NOMO-1 (cell line): ENCODE data around the gene SLC25A11.
"Not testable (repeated sequence)": the region's sequence is repeated elsewhere in the genome, so short reads cannot be mapped to it uniquely, and the experiment has no call there.

ENCODE experiments used
- DNase-seq, 2 experiments: peaks; one replicate each; lab custom pipeline; 2025; ENCODE audit not compliant: unreplicated experiment in 2 of 2; lab: John Stamatoyannopoulos, UW

Gene SLC25A11

GRCh38 chr17:4945944-4946280 is 6.1 kb upstream of the SLC25A11 start:
- DNase-seq = no peak

DNA sequence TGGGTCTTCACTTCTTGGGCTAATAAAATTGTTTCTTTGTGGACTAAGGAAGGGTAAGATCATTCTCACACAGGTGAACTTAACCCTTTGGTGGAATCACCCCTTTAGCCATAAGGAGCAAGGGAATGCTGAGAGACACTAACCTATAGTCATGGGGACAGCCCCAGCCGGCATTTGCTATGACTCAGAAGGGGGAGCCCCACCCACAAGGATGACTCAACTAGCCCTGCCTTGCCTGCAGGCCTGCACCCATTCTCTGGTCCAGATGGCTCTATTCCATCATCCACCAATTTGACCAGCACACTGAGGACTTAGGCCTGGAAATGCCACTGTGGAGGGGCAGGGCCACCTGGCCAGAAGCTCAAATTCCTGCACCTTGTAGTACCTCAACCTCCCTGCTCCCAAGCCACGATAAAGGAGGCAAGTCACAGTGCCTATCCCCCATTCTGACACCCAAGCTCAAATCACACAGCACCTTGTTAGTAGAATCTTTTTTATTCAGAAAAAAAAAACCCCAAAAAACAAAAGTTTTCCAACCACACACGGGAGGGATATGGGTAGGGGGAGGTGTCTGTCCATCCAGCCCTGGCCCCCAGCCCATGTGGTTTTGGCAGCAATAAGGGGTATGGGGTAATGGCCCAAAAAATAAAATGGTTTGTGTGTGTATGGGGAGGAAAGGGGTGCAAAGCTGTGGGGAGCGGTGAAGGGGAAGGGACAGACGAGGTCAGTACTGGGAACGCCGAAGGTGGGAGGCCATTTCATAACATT is 5.5 kb upstream of the SLC25A11 start:
- DNase-seq = peak; percentile 79 to 81

- no peak for DNase-seq
Observed at GRCh38 chr17:4944554-4945175, 4.8 kb upstream of the SLC25A11 start.

GRCh38 chr17:4944163-4944553 is 4.3 kb upstream of the SLC25A11 start:
- peak; percentile 84 to 89 for DNase-seq

- DNase-seq = no peak
Observed at GRCh38 chr17:4942760-4943508, 3.1 kb upstream of the SLC25A11 start.

DNA sequence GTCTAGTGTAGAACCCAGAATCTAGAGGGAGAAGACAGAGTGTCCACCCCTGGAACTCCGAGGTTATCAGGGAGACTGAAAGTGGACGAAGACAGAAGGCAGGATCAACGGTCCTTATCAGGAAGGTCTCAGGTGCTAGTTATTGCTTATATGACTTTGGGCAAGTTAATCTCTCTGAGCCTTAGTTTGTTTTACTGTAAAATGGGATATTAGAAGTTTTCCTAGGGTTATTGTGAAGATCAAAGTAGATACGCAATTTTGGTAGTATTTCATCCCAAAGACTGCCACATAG is 1.4 kb upstream of the SLC25A11 start:
- no peak for DNase-seq

GRCh38 chr17:4940555-4941318 is 891 bp upstream of the SLC25A11 start:
- no peak for DNase-seq

DNA sequence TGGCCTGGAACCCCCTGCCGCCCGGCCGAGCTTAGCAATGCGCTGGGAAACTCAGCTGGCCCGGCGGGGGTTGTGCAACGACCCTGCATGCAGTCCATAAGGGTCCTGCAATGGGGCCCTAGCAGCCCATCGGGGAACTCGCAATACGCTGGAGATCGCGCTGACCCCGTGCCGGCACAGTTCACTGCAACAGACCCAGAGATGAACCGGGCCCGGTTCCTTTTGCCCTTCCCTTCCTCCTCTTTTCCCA is 375 bp downstream of the SLC25A11 start:
- no peak for DNase-seq

GRCh38 chr17:4938688-4939545 is 929 bp downstream of the SLC25A11 start:
- peak in 1 of 2 experiments; percentile 12 for DNase-seq

GRCh38 chr17:4938069-4938491 is 1.8 kb downstream of the SLC25A11 start:
- no peak for DNase-seq

DNA sequence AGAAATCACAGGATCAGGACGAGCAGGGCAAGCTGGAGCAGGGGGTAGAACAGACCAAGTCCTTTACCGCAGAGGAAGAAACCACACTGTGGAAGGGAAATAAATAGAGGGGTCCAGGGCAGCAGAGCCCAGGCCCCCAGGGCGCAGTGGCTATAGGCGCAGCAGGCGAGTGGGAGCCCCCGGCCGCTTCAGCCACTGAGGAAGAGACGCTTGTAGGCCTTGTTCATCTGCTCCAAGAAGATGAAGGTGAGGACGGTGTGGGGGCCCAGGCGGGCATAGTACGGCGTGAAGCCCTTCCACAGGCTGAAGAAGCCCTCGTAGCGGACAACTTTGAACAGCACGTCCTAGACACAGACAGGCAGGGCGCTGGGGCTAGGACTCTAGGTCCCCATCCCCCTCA is 2.3 kb downstream of the SLC25A11 start:
- DNase-seq = no peak

- DNase-seq = no peak
Observed at GRCh38 chr17:4936436-4936835, 3.4 kb downstream of the SLC25A11 start.

DNA sequence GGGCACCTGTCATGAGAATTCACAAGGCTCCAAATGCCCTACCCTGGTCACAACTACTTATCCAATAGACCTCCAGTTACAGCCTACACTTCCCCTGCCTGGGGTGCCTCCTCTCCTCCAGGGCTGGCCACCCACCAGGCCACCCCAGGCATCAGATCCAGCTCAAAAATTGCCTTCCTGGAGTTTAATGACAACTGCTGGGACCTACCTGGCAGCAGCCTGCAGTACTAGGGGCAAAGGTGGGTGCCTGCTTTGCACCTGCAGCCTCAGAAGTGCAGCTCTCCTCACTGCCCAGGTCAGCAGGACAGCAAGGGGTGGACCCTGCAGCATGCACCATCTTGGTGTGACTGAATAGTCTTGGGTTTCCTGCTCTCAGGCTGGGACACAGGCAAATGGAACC is 4.2 kb downstream of the SLC25A11 start:
- no peak for DNase-seq

- DNase-seq = peak; percentile 50 to 54
Observed at GRCh38 chr17:4934173-4934979, 5.5 kb downstream of the SLC25A11 start.

DNA sequence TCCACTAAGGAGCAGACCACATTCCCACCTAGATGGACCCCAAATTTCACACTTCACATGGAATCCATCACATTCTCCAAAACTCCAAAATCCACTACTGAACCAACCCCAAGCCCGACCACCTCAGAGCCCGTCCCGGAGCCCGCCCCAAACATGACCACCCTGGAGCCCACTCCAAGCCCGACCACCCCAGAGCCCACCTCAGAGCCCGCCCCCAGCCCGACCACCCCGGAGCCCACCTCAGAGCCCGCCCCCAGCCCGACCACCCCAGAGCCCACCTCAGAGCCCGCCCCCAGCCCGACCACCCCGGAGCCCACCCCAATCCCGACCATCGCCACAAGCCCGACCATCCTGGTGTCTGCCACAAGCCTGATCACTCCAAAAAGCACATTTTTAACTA is 6.2 kb downstream of the SLC25A11 start:
- no peak for DNase-seq

GRCh38 chr17:4932756-4933155 is 7.1 kb downstream of the SLC25A11 start:
- DNase-seq = no peak

DNA sequence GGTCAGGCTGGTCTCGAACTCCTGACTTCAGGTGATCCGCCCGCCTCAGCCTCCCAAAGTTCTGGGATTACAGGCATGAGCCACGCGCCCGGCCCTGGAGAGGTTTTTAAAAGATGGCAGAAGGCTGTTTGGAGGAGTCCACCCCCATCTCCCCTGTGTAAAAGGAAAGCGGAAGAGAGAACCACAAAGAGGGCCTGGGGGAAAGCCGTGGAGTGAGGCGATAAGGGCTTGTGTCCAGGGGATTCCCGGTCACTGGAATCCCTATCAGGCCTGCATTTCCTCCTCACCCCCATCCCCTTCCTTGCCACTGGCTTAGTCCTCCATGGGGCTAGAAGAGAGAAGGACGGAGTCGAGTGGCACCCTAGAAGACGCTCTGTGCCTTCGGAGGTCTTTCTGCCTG is 7.9 kb downstream of the SLC25A11 start, which contains the start of gene GP1BA:
Gene GP1BA (plus strand): TSS at position 315 of the 400 bp plus-strand sequence. CDS start 328 bp downstream, outside the sequence.
- no peak for DNase-seq

GRCh38 chr17:4928881-4929280 is 11.0 kb downstream of the SLC25A11 start:
- no peak for DNase-seq

- DNase-seq = not testable (repeated sequence)
Observed at GRCh38 chr17:4926577-4927335, 13.1 kb downstream of the SLC25A11 start.
